GM12878 (cell line): ENCODE results near the gene C1orf21. TPM values are rescaled to one million over a fixed set of nuclear protein-coding genes. Genes with fewer than 3 reads are reported as not detected.

Experiments used
- ATAC-seq: fragments of 200-7000 bp; cut with Tn5 transposase; 3 replicates; pipeline ENCODE4 v1.9.1; 2020; ENCODE audit warnings: mild to moderate bottlenecking, moderate library complexity
- BruUV-seq: library from RNA; stranded (reverse); fragments of 400-500 nt; replicated peaks from 2 replicates; lab custom pipeline; 2021; lab: Mats Ljungman, UMichigan
- CTCF ChIA-PET: fragments of 300-600 bp; sonication (Branson Sonifier 250); formaldehyde crosslinking; extraction: SDS; loops from one replicate; lab custom pipeline; 2021; ENCODE audit warnings: inconsistent platforms; lab: Yijun Ruan, JAX
- POLR2A ChIA-PET: fragments of 350-600 bp; formaldehyde crosslinking; extraction: SDS; loops from one replicate; lab custom pipeline; 2021; ENCODE audit warnings: inconsistent platforms; lab: Charles Lee
- RAD21 ChIA-PET: fragments of 300-600 bp; sonication (Branson Sonifier 250); formaldehyde crosslinking; loops from one replicate; lab custom pipeline; 2023; ENCODE audit warnings: antibody characterized with exemption; ENCODE audit not compliant: unreplicated experiment; lab: Charles Lee
- SMC1A ChIA-PET: fragments of 300-600 bp; sonication (Branson Sonifier 250); formaldehyde crosslinking; loops from one replicate; lab custom pipeline; 2023; ENCODE audit not compliant: unreplicated experiment, uncharacterized antibody; lab: Charles Lee
- DNase-seq: peaks from one replicate; pipeline ENCODE4 v3.0.0-alpha.2; 2011; ENCODE audit warnings: low read depth, low spot score
- FAIRE-seq: peaks from 3 replicates; lab custom pipeline; 2011; peaks lifted over from hg19 to GRCh38; lab: Jason Lieb, UNC
- H2AFZ ChIP-seq: 2 replicates; pipeline ENCODE4 v1.6.0; 2011; ENCODE audit warnings: low read depth, low read length, control low read depth; ENCODE audit not compliant: control insufficient read depth
- H3K27ac ChIP-seq: 2 replicates; pipeline ENCODE4 v1.5.1; 2011; ENCODE audit warnings: control low read depth; ENCODE audit not compliant: control insufficient read depth, insufficient read depth
- H3K27me3 ChIP-seq, 2 experiments: replicated peaks in 1 of 2; 2 replicates each; pipeline versions ENCODE4 v1.6.0 to v1.6.1; 2011; ENCODE audit warnings: low read length in 1 of 2; ENCODE audit not compliant: control insufficient read depth in 2 of 2, insufficient read depth in 2 of 2
- H3K36me3 ChIP-seq, 2 experiments: 2 replicates each; pipeline ENCODE4 v1.5.1; 2011; ENCODE audit warnings: low read length in 1 of 2; ENCODE audit not compliant: control insufficient read depth in 2 of 2, insufficient read depth in 2 of 2
- H3K4me1 ChIP-seq: 2 replicates; pipeline ENCODE4 v1.6.1; 2011; ENCODE audit warnings: mild to moderate bottlenecking, low read length, moderate library complexity, mixed read lengths; ENCODE audit not compliant: control insufficient read depth, insufficient read depth
- H3K4me2 ChIP-seq: 2 replicates; pipeline ENCODE4 v1.6.0; 2011; ENCODE audit warnings: control low read depth; ENCODE audit not compliant: control insufficient read depth, insufficient read depth
- H3K4me3 ChIP-seq: fragments of 200-600 bp; sonication (generic); 2 replicates; pipeline ENCODE4 v1.5.1; 2016
- H3K79me2 ChIP-seq: 2 replicates; pipeline ENCODE4 v1.6.0; 2011; ENCODE audit warnings: low read length; ENCODE audit not compliant: control insufficient read depth, insufficient read depth
- H3K9ac ChIP-seq: 2 replicates; pipeline ENCODE4 v1.8.0; 2011; ENCODE audit warnings: low read length, control low read depth, mixed read lengths; ENCODE audit not compliant: control insufficient read depth, insufficient read depth
- H3K9me3 ChIP-seq: replicated peaks from 3 replicates; pipeline ENCODE4 v1.5.1; 2011; ENCODE audit warnings: mild to moderate bottlenecking, low read length; ENCODE audit not compliant: control insufficient read depth, insufficient read depth
- H4K20me1 ChIP-seq: 2 replicates; pipeline ENCODE4 v1.6.0; 2011; ENCODE audit not compliant: control insufficient read depth, insufficient read depth
- BCLAF1 ChIP-seq: fragments of 450-650 bp; IDR thresholded peaks from 2 replicates; pipeline ENCODE4 v1.6.1; 2017; ENCODE audit warnings: antibody characterized with exemption, mild to moderate bottlenecking, moderate library complexity
- CHD2 ChIP-seq: IDR thresholded peaks from 2 replicates; pipeline ENCODE4 v1.6.1; 2011; ENCODE audit warnings: low read depth, low read length, improper control_type of control experiment, borderline replicate concordance
- FOXM1 ChIP-seq: IDR thresholded peaks from 2 replicates; pipeline ENCODE4 v1.6.1; 2012; ENCODE audit warnings: low read depth, mild to moderate bottlenecking, inconsistent platforms, low read length, moderate library complexity
- POLR2AphosphoS5 ChIP-seq: IDR thresholded peaks from 2 replicates; pipeline ENCODE4 v1.6.1; 2011; ENCODE audit warnings: mild to moderate bottlenecking, low read length, inconsistent platforms
- RFX5 ChIP-seq: IDR thresholded peaks from 2 replicates; pipeline ENCODE4 v1.6.1; 2011; ENCODE audit warnings: low read depth, low read length, improper control_type of control experiment
- SPI1 ChIP-seq: IDR thresholded peaks from 2 replicates; pipeline ENCODE4 v1.6.1; 2011; ENCODE audit warnings: low read depth, mild to moderate bottlenecking, low read length, moderate library complexity, borderline replicate concordance; ENCODE audit not compliant: insufficient read depth
- TAF1 ChIP-seq: IDR thresholded peaks from 2 replicates; pipeline ENCODE4 v1.6.1; 2011; ENCODE audit warnings: mild to moderate bottlenecking, low read depth, low read length, borderline replicate concordance
- ZBTB33 ChIP-seq: fragments of 450-650 bp; IDR thresholded peaks from 2 replicates; pipeline ENCODE4 v1.6.1; 2017; ENCODE audit warnings: mild to moderate bottlenecking
- WGBS: methylation state at CpG from one replicate; pipeline ENCODE4 v1.1.6; 2016; ENCODE audit warnings: low lambda C conversion rate; ENCODE audit not compliant: insufficient replicate concordance, insufficient coverage; ENCODE audit errors: missing lambda C conversion rate; 5-methylcytosine and 5-hydroxymethylcytosine counted together
- in situ Hi-C: fragments of 300-500 bp; cut with MboI; formaldehyde crosslinking; loops from 9 replicates; pipeline ENCODE4 v1.14.3; 2018; ENCODE audit warnings: mixed read lengths
- intact Hi-C: fragments of 100-400 bp; cut with micrococcal nuclease; formaldehyde crosslinking; loops from one replicate; pipeline ENCODE4 v1.14.2; 2022; ENCODE audit not compliant: unreplicated experiment
- polyA plus RNA-seq, 11 experiments: library from polyadenylated mRNA; depleted of rRNA in 4 of 11; unstranded in 6 of 11; stranded (reverse) in 5 of 11; fragments of >200 nt; fragmentation: Nextera tagmentation in 4 of 11; fragmentation: Illumina TruSeq in 1 of 11; extraction: Ambion mirVana in 4 of 11; extraction: Trizol in 1 of 11; gene quantifications; 1 replicate in 1 of 11; 2 replicates in 10 of 11; pipeline versions ENCODE4 v1.2.1 to v1.2.3, GENCODE V29; 2011 to 2016; ENCODE audit warnings: inconsistent platforms in 2 of 11, missing spikeins in 2 of 11, low read depth in 1 of 11
- total RNA-seq, 4 experiments: library from RNA; depleted of rRNA in 3 of 4; stranded (reverse); fragments of >200 nt in 3 of 4; fragmentation: Illumina TruSeq in 1 of 4; extraction: Trizol in 1 of 4; gene quantifications; 2 replicates each; pipeline versions ENCODE4 v1.2.1 to v1.2.3, GENCODE V29; 2013 to 2021

Gene C1orf21
- total and polyA plus RNA-seq, 10 of the 15 experiments (the other 5 are each of a cell fraction or from before 2014, with no cell fraction given) = 0.03 to 1.6 (median 0.17) TPM; not detected in 3

GRCh38 chr1:184422490-184423233 lies 35.8 kb downstream of the C1orf21 start:
- no peak for DNase-seq
- H4K20me1 ChIP-seq = no peaks in the 10 kb centered on the region
- 38% methylated on average over 9 of the region's 9 CpGs for WGBS
- no peak for ATAC-seq
- H3K9ac ChIP-seq = no peak overlapping the region
- no peaks in the 10 kb centered on the region; a peak in 3 of 4 replicates for H3K27me3 ChIP-seq
- SMC1A ChIA-PET = no interaction called here
- intact Hi-C loops = no loop called here
- no peaks in the 10 kb centered on the region for H3K36me3 ChIP-seq
- H3K4me1 ChIP-seq = no peaks in the 10 kb centered on the region
- H3K9me3 ChIP-seq = no peaks in the 10 kb centered on the region
- no peak for FAIRE-seq
- no peak overlapping the region for H3K4me3 ChIP-seq
- H3K4me2 ChIP-seq = no peak overlapping the region
- H3K27ac ChIP-seq = no peak overlapping the region
- RAD21 ChIA-PET = no interaction called here
- no TSS peak for BruUV-seq
- in situ Hi-C loops = no loop called here
- TF ChIP-seq FOXM1 (no peak), CHD2 (no peak), POLR2AphosphoS5 (no peak), BCLAF1 (no peak), ZBTB33 (no peak), SPI1 (no peak), RFX5 (no peak), TAF1 (no peak)
- CTCF ChIA-PET = no interaction called here
- H3K79me2 ChIP-seq = no peaks in the 10 kb centered on the region
- POLR2A ChIA-PET = no interaction called here
- H2AFZ ChIP-seq = no peak overlapping the region
